PFSK-1 (cell line): ENCODE results near the gene PHPT1.

Experiments
- FOXP2 ChIP-seq: optimal IDR thresholded peaks from 2 replicates; pipeline ENCODE3; 2011; ENCODE audit warnings: borderline replicate concordance, control low read depth, inconsistent platforms; ENCODE audit not compliant: insufficient read depth; ENCODE audit errors: extremely low read length, extremely low read depth
- POLR2AphosphoS5 ChIP-seq: IDR thresholded peaks from 2 replicates; pipeline ENCODE4 v1.6.1; 2012; ENCODE audit warnings: low read depth, mild to moderate bottlenecking, control low read depth, low read length, moderate library complexity
- SIN3A ChIP-seq: IDR thresholded peaks from 2 replicates; pipeline ENCODE4 v1.6.1; 2012; ENCODE audit warnings: mild to moderate bottlenecking, low read length, moderate library complexity, borderline replicate concordance; ENCODE audit not compliant: insufficient read depth
- TAF1 ChIP-seq: IDR thresholded peaks from 2 replicates; pipeline ENCODE4 v1.6.1; 2012; ENCODE audit warnings: low read length, control low read depth, borderline replicate concordance; ENCODE audit not compliant: insufficient read depth
- TF ChIP-seq, protein P1 (sequence below), 2 experiments: IDR thresholded peaks; 2 replicates each; pipeline versions ENCODE4 v1.6.1 to v1.8.0; 2011 to 2012; ENCODE audit warnings: low read depth in 2 of 2, low read length in 2 of 2, control low read depth in 1 of 2, inconsistent platforms in 1 of 2, mild to moderate bottlenecking in 1 of 2, moderate library complexity in 1 of 2; ENCODE audit not compliant: insufficient read depth in 1 of 2

The PHPT1 gene

DNA sequence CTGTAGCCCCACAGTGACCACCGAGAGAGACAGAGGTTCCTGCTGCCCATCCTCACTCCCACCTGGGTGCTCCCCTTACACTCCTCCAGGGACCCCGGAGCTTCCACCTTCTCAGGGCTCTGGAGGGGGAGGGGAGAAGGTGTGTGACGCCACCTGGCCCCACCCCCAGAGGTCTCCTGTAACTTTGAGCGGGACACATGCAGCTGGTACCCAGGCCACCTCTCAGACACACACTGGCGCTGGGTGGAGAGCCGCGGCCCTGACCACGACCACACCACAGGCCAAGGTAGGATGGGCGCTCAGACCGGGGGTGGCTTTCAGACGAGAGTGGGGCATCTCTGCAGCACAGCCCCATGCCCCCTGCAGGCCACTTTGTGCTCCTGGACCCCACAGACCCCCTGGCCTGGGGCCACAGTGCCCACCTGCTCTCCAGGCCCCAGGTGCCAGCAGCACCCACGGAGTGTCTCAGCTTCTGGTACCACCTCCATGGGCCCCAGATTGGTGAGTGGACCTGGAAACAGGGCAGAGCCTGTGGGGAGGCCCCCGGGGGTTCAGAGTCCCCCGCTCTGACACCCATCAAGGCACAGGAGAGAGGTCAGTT lies 7.4 kb downstream of the PHPT1 start:
- TF ChIP-seq TAF1 (no peak), SIN3A (no peak)

DNA sequence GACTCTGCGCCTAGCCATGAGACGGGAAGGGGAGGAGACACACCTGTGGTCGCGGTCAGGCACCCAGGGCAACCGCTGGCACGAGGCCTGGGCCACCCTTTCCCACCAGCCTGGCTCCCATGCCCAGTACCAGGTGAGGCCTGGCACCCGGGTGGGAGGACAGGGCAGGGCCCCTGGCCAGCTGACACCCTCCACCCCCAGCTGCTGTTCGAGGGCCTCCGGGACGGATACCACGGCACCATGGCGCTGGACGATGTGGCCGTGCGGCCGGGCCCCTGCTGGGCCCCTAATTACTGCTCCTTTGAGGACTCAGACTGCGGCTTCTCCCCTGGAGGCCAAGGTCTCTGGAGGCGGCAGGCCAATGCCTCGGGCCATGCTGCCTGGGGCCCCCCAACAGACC lies 8.0 kb downstream of the PHPT1 start:
- TF ChIP-seq FOXP2 (no peak), SIN3A (no peak), POLR2AphosphoS5 (no peak), TAF1 (no peak)
- TF ChIP-seq, protein P1, sequence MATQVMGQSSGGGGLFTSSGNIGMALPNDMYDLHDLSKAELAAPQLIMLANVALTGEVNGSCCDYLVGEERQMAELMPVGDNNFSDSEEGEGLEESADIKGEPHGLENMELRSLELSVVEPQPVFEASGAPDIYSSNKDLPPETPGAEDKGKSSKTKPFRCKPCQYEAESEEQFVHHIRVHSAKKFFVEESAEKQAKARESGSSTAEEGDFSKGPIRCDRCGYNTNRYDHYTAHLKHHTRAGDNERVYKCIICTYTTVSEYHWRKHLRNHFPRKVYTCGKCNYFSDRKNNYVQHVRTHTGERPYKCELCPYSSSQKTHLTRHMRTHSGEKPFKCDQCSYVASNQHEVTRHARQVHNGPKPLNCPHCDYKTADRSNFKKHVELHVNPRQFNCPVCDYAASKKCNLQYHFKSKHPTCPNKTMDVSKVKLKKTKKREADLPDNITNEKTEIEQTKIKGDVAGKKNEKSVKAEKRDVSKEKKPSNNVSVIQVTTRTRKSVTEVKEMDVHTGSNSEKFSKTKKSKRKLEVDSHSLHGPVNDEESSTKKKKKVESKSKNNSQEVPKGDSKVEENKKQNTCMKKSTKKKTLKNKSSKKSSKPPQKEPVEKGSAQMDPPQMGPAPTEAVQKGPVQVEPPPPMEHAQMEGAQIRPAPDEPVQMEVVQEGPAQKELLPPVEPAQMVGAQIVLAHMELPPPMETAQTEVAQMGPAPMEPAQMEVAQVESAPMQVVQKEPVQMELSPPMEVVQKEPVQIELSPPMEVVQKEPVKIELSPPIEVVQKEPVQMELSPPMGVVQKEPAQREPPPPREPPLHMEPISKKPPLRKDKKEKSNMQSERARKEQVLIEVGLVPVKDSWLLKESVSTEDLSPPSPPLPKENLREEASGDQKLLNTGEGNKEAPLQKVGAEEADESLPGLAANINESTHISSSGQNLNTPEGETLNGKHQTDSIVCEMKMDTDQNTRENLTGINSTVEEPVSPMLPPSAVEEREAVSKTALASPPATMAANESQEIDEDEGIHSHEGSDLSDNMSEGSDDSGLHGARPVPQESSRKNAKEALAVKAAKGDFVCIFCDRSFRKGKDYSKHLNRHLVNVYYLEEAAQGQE (IDR thresholded peaks at IDR 0.05; ENCODE audit: insufficient read depth in 1 of 2, low read depth in 2 of 2, low read length in 2 of 2) = no peak

DNA sequence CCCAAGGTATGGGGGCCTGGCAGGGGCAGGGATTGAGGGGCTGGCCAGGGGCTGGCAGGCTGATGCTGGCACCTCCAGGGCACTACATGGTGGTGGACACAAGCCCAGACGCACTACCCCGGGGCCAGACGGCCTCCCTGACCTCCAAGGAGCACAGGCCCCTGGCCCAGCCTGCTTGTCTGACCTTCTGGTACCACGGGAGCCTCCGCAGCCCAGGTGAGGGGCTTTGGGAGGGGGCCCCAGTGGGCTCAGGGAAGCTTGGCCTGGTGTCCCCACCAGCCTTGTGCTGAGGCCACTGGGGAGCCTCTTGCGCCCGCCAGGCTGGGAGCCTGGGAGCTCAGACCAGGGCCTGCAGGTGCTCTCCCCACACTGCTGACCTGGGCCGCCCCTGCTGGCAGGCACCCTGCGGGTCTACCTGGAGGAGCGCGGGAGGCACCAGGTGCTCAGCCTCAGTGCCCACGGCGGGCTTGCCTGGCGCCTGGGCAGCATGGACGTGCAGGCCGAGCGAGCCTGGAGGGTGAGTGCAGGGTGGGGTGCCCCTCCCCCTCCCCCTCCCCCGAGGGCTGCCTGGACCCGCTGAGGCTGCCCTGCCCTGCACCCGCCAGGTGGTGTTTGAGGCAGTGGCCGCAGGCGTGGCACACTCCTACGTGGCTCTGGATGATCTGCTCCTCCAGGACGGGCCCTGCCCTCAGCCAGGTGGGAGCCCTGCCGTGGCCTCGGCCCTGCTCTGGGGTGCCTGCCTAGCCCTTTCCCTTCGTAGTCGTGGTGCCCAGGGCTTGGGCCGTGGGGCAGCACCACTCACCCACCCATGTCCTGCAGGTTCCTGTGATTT lies 8.6 kb downstream of the PHPT1 start:
- TF ChIP-seq TAF1 (no peak), FOXP2 (no peak), SIN3A (no peak), POLR2AphosphoS5 (no peak; the same call in 1 of the 2 replicates)
- TF ChIP-seq, protein P1 (IDR thresholded peaks at IDR 0.05; ENCODE audit: insufficient read depth in 1 of 2, low read depth in 2 of 2, low read length in 2 of 2) = no peak

DNA sequence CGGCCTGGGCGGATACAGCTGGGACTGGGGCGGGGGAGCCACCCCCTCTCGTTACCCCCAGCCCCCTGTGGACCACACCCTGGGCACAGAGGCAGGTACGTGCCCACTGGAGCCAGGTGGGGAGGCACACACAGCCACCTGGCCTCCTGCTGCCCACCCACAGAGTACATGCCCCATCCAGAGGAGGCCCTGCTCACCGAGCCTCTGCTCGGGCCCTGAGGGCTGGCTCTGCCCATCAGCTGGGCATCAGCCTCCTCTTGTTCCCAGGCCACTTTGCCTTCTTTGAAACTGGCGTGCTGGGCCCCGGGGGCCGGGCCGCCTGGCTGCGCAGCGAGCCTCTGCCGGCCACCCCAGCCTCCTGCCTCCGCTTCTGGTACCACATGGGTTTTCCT lies 9.2 kb downstream of the PHPT1 start:
- TF ChIP-seq TAF1 (no peak), POLR2AphosphoS5 (0 out of 2 replicates have a peak, but pooled peaks have one; percentile 20)

DNA sequence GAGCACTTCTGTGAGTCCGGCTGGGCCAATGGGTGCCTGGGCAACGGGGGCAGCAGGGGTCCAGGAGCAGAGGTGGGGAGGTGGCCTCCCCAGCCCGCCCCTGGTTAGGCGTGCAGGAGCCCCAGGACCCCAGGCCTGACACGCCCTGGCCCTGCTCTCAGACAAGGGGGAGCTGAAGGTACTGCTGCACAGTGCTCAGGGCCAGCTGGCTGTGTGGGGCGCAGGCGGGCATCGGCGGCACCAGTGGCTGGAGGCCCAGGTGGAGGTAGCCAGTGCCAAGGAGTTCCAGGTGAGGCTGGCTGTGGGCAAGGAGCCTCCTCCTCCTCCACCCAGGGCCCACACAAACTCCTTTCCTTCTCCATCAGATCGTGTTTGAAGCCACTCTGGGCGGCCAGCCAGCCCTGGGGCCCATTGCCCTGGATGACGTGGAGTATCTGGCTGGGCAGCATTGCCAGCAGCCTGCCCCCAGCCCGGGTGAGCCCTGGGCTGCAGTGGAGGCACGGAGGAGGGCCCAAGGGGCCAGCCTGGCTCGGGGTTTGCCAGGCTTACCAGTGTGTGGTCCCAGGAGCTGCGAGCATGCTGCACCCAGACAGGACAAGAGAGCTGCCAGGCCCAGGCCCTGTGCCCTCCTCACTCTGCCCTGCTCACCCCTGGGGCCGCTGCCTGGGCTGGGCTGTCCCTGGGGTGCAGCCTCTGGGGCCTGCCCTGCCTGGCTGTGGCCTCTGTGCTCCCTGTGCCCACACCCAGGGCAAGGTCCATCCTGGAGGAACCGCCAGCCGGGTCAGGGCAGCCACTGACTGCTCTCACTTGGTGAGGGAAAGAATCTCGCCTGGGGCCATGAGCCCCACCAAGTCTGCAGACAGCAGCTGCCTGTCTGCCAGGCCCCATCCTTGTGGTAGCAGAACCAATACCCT lies 9.9 kb downstream of the PHPT1 start:
- TF ChIP-seq POLR2AphosphoS5 = no peak
- TF ChIP-seq, protein P1 (IDR thresholded peaks at IDR 0.05; ENCODE audit: insufficient read depth in 1 of 2, low read depth in 2 of 2, low read length in 2 of 2) = no peak
- no peak for TF ChIP-seq TAF1
- TF ChIP-seq FOXP2 = no peak
